GM12878 (cell line): ENCODE data around the gene RASSF4. TPM values are rescaled to one million over a fixed set of nuclear protein-coding genes. Genes with fewer than 3 reads are reported as not detected.

Experiments
- ATAC-seq: fragments of 200-7000 bp; cut with Tn5 transposase; 3 replicates; pipeline ENCODE4 v1.9.1; 2020; ENCODE audit warnings: mild to moderate bottlenecking, moderate library complexity
- BruUV-seq: library from RNA; stranded (reverse); fragments of 400-500 nt; replicated peaks from 2 replicates; lab custom pipeline; 2021; lab: Mats Ljungman, UMichigan
- CTCF ChIA-PET: fragments of 300-600 bp; sonication (Branson Sonifier 250); formaldehyde crosslinking; extraction: SDS; loops from one replicate; lab custom pipeline; 2021; ENCODE audit warnings: inconsistent platforms; lab: Yijun Ruan, JAX
- POLR2A ChIA-PET: fragments of 350-600 bp; formaldehyde crosslinking; extraction: SDS; loops from one replicate; lab custom pipeline; 2021; ENCODE audit warnings: inconsistent platforms; lab: Charles Lee
- RAD21 ChIA-PET: fragments of 300-600 bp; sonication (Branson Sonifier 250); formaldehyde crosslinking; loops from one replicate; lab custom pipeline; 2023; ENCODE audit warnings: antibody characterized with exemption; ENCODE audit not compliant: unreplicated experiment; lab: Charles Lee
- SMC1A ChIA-PET: fragments of 300-600 bp; sonication (Branson Sonifier 250); formaldehyde crosslinking; loops from one replicate; lab custom pipeline; 2023; ENCODE audit not compliant: unreplicated experiment, uncharacterized antibody; lab: Charles Lee
- DNase-seq: peaks from one replicate; pipeline ENCODE4 v3.0.0-alpha.2; 2011; ENCODE audit warnings: low read depth, low spot score
- FAIRE-seq: peaks from 3 replicates; lab custom pipeline; 2011; peaks lifted over from hg19 to GRCh38; lab: Jason Lieb, UNC
- H2AFZ ChIP-seq: 2 replicates; pipeline ENCODE4 v1.6.0; 2011; ENCODE audit warnings: low read depth, low read length, control low read depth; ENCODE audit not compliant: control insufficient read depth
- H3K27ac ChIP-seq: 2 replicates; pipeline ENCODE4 v1.5.1; 2011; ENCODE audit warnings: control low read depth; ENCODE audit not compliant: control insufficient read depth, insufficient read depth
- H3K27me3 ChIP-seq, 2 experiments: replicated peaks in 1 of 2; 2 replicates each; pipeline versions ENCODE4 v1.6.0 to v1.6.1; 2011; ENCODE audit warnings: low read length in 1 of 2; ENCODE audit not compliant: control insufficient read depth in 2 of 2, insufficient read depth in 2 of 2
- H3K36me3 ChIP-seq, 2 experiments: 2 replicates each; pipeline ENCODE4 v1.5.1; 2011; ENCODE audit warnings: low read length in 1 of 2; ENCODE audit not compliant: control insufficient read depth in 2 of 2, insufficient read depth in 2 of 2
- H3K4me1 ChIP-seq: 2 replicates; pipeline ENCODE4 v1.6.1; 2011; ENCODE audit warnings: mild to moderate bottlenecking, low read length, moderate library complexity, mixed read lengths; ENCODE audit not compliant: control insufficient read depth, insufficient read depth
- H3K4me2 ChIP-seq: 2 replicates; pipeline ENCODE4 v1.6.0; 2011; ENCODE audit warnings: control low read depth; ENCODE audit not compliant: control insufficient read depth, insufficient read depth
- H3K4me3 ChIP-seq: fragments of 200-600 bp; sonication (generic); 2 replicates; pipeline ENCODE4 v1.5.1; 2016
- H3K79me2 ChIP-seq: 2 replicates; pipeline ENCODE4 v1.6.0; 2011; ENCODE audit warnings: low read length; ENCODE audit not compliant: control insufficient read depth, insufficient read depth
- H3K9ac ChIP-seq: 2 replicates; pipeline ENCODE4 v1.8.0; 2011; ENCODE audit warnings: low read length, control low read depth, mixed read lengths; ENCODE audit not compliant: control insufficient read depth, insufficient read depth
- H3K9me3 ChIP-seq: replicated peaks from 3 replicates; pipeline ENCODE4 v1.5.1; 2011; ENCODE audit warnings: mild to moderate bottlenecking, low read length; ENCODE audit not compliant: control insufficient read depth, insufficient read depth
- H4K20me1 ChIP-seq: 2 replicates; pipeline ENCODE4 v1.6.0; 2011; ENCODE audit not compliant: control insufficient read depth, insufficient read depth
- HDAC2 ChIP-seq: fragments of 200-600 bp; sonication (generic); IDR thresholded peaks from 2 replicates; pipeline ENCODE4 v1.6.1; 2017
- HSF1 ChIP-seq: fragments of 150-350 bp; IDR thresholded peaks from 2 replicates; pipeline ENCODE4 v1.6.1; 2014; ENCODE audit warnings: mild to moderate bottlenecking, low read depth, low read length
- KDM1A ChIP-seq: fragments of 200-600 bp; sonication (generic); IDR thresholded peaks from 2 replicates; pipeline ENCODE4 v1.6.1; 2016; ENCODE audit warnings: borderline replicate concordance
- MLLT1 ChIP-seq: fragments of 450-650 bp; IDR thresholded peaks from 2 replicates; pipeline ENCODE4 v1.6.1; 2016; ENCODE audit warnings: mild to moderate bottlenecking
- NFYB ChIP-seq: IDR thresholded peaks from 2 replicates; pipeline ENCODE4 v1.6.1; 2011; ENCODE audit warnings: low read depth, mild to moderate bottlenecking, low read length, improper control_type of control experiment, moderate library complexity; ENCODE audit not compliant: insufficient read depth
- PML ChIP-seq: IDR thresholded peaks from 2 replicates; pipeline ENCODE4 v1.6.1; 2012; ENCODE audit warnings: low read length, inconsistent platforms
- POU2F2 ChIP-seq: IDR thresholded peaks from 3 replicates; pipeline ENCODE4 v1.6.1; 2011; ENCODE audit warnings: low read depth, mild to moderate bottlenecking, low read length, borderline replicate concordance
- RFX5 ChIP-seq: IDR thresholded peaks from 2 replicates; pipeline ENCODE4 v1.6.1; 2011; ENCODE audit warnings: low read depth, low read length, improper control_type of control experiment
- TCF3 ChIP-seq: IDR thresholded peaks from 2 replicates; pipeline ENCODE4 v1.6.1; 2012; ENCODE audit warnings: low read depth, mild to moderate bottlenecking, low read length, borderline replicate concordance; ENCODE audit not compliant: insufficient read depth
- ZBTB33 ChIP-seq: fragments of 450-650 bp; IDR thresholded peaks from 2 replicates; pipeline ENCODE4 v1.6.1; 2017; ENCODE audit warnings: mild to moderate bottlenecking
- ZSCAN29 ChIP-seq: fragments of 450-650 bp; IDR thresholded peaks from 2 replicates; pipeline ENCODE4 v1.6.1; 2017; ENCODE audit warnings: mild to moderate bottlenecking, moderate library complexity
- WGBS: methylation state at CpG from one replicate; pipeline ENCODE4 v1.1.6; 2016; ENCODE audit warnings: low lambda C conversion rate; ENCODE audit not compliant: insufficient replicate concordance, insufficient coverage; ENCODE audit errors: missing lambda C conversion rate; 5-methylcytosine and 5-hydroxymethylcytosine counted together
- in situ Hi-C: fragments of 300-500 bp; cut with MboI; formaldehyde crosslinking; loops from 9 replicates; pipeline ENCODE4 v1.14.3; 2018; ENCODE audit warnings: mixed read lengths
- intact Hi-C: fragments of 100-400 bp; cut with micrococcal nuclease; formaldehyde crosslinking; loops from one replicate; pipeline ENCODE4 v1.14.2; 2022; ENCODE audit not compliant: unreplicated experiment
- polyA plus RNA-seq, 11 experiments: library from polyadenylated mRNA; depleted of rRNA in 4 of 11; unstranded in 6 of 11; stranded (reverse) in 5 of 11; fragments of >200 nt; fragmentation: Nextera tagmentation in 4 of 11; fragmentation: Illumina TruSeq in 1 of 11; extraction: Ambion mirVana in 4 of 11; extraction: Trizol in 1 of 11; gene quantifications; 1 replicate in 1 of 11; 2 replicates in 10 of 11; pipeline versions ENCODE4 v1.2.1 to v1.2.3, GENCODE V29; 2011 to 2016; ENCODE audit warnings: inconsistent platforms in 2 of 11, missing spikeins in 2 of 11, low read depth in 1 of 11
- total RNA-seq, 4 experiments: library from RNA; depleted of rRNA in 3 of 4; stranded (reverse); fragments of >200 nt in 3 of 4; fragmentation: Illumina TruSeq in 1 of 4; extraction: Trizol in 1 of 4; gene quantifications; 2 replicates each; pipeline versions ENCODE4 v1.2.1 to v1.2.3, GENCODE V29; 2013 to 2021

RASSF4 gene
- total and polyA plus RNA-seq, 10 of the 15 experiments (the other 5 are each of a cell fraction or from before 2014, with no cell fraction given) = 3.7 to 71.1 (median 16.8) TPM

- H3K27ac ChIP-seq = no peak overlapping the region
- H4K20me1 ChIP-seq = no peaks in the 10 kb centered on the region
- no peak overlapping the region for H3K4me3 ChIP-seq
- peaks cover 35% of the 10 kb centered on the region for H3K4me1 ChIP-seq
- TF ChIP-seq HDAC2 (no peak), RFX5 (no peak), TCF3 (no peak), PML (no peak), MLLT1 (no peak)
- TF ChIP-seq, all 136 proteins: peak for 0
- no peak for ATAC-seq
- Histone ChIP-seq H3K9me3 (no peaks in the 10 kb centered on the region), H2AFZ (no peak overlapping the region), H3K9ac (no peak overlapping the region), H3K36me3 (peaks cover 3 to 4% of the 10 kb centered on the region in 2 experiments; a peak in 3 of 4 replicates), H3K4me2 (no peak overlapping the region), H3K79me2 (no peaks in the 10 kb centered on the region; the same call in 1 of the 2 replicates), H3K27me3 (no peaks in the 10 kb centered on the region)
- SMC1A ChIA-PET = no interaction called here
- CTCF ChIA-PET = no interaction called here
- in situ Hi-C loops (no loop called here), intact Hi-C loops (no loop called here)
- 86% methylated on average over 13 of the region's 13 CpGs for WGBS
- POLR2A ChIA-PET = no interaction called here
- FAIRE-seq = no peak
- RAD21 ChIA-PET = no interaction called here
- no peak for DNase-seq
- BruUV-seq = no TSS peak
Observed at GRCh38 chr10:44983066-44983894, 23.7 kb downstream of the RASSF4 start.

- H3K4me2 ChIP-seq = no peak overlapping the region
- H4K20me1 ChIP-seq = no peaks in the 10 kb centered on the region
- DNase-seq = no peak
- no peak overlapping the region for H2AFZ ChIP-seq
- no peaks in the 10 kb centered on the region for H3K79me2 ChIP-seq
- ChIA-PET CTCF (no interaction called here), POLR2A (no interaction called here), RAD21 (no interaction called here), SMC1A (no interaction called here)
- peaks cover 3 to 4% of the 10 kb centered on the region in 2 experiments; a peak in 3 of 4 replicates for H3K36me3 ChIP-seq
- H3K27me3 ChIP-seq = no peaks in the 10 kb centered on the region
- no peak overlapping the region for H3K9ac ChIP-seq
- intact Hi-C loops (no loop called here), in situ Hi-C loops (no loop called here)
- peaks cover 31% of the 10 kb centered on the region for H3K4me1 ChIP-seq
- WGBS = 44% methylated on average over 8 of the region's 10 CpGs
- no peaks in the 10 kb centered on the region for H3K9me3 ChIP-seq
- BruUV-seq = no TSS peak
- ATAC-seq = no peak
- H3K4me3 ChIP-seq = no peak overlapping the region
- no peak overlapping the region for H3K27ac ChIP-seq
- no peak for FAIRE-seq
- no peak for TF ChIP-seq HSF1
- no peak for TF ChIP-seq KDM1A
- TF ChIP-seq POU2F2 = no peak
- no peak for TF ChIP-seq ZSCAN29
- TF ChIP-seq ZBTB33 = no peak
- TF ChIP-seq NFYB = no peak
Observed at GRCh38 chr10:44983895-44984278, 24.3 kb downstream of the RASSF4 start.
